GM21529 (cell line): Measurements from ENCODE around the gene PTEN.

Experiments used
- ATAC-seq: cut with Tn5 transposase; IDR thresholded peaks from one replicate; pipeline ENCODE4 v1.9.1; 2021; ENCODE audit not compliant: unreplicated experiment

PTEN gene

GRCh38 chr10:87966459-87966858, 103.0 kb downstream of the PTEN start:
- no peak for ATAC-seq

DNA sequence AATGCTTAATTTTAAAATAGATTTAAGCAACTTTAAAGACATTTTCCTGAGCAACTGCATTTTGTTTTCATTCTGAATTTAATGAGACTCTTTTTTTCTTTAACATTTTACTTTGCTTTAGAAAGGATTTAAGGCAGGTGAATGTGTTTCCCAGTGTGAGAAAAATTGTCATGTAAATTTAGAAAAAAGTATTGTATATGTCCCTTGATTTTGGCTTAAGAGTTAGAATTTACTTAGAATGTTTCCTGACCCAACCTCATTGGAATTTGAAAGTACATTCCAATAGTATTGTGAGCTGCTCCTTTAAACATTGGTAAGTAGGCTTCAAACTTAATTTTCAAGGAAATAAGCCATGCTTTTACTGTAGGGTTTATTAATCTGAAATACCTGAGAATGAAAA, 110.2 kb downstream of the PTEN start:
- ATAC-seq: no peak

DNA sequence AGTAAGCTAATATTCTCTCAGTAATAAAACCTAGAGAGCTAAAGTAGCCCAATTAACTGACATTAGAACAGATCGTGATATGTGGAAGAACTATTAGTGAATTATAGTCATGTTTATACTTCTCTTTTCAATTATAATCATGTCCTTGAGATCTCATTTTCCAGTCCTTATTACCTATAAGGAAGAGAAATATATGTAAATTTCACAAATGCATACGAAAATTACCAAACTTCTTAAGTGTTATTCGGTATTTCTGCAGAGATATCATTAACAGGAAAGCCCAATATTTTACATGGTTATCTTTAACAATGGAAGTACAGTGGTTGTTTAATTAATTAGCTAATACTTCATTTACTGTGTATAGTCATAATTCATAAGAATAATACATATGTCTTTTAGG, 110.7 kb downstream of the PTEN start:
- no peak for ATAC-seq

- no peak for ATAC-seq
These were observed 111.3 kb downstream of the PTEN start for GRCh38 chr10:87974769-87975168.

DNA sequence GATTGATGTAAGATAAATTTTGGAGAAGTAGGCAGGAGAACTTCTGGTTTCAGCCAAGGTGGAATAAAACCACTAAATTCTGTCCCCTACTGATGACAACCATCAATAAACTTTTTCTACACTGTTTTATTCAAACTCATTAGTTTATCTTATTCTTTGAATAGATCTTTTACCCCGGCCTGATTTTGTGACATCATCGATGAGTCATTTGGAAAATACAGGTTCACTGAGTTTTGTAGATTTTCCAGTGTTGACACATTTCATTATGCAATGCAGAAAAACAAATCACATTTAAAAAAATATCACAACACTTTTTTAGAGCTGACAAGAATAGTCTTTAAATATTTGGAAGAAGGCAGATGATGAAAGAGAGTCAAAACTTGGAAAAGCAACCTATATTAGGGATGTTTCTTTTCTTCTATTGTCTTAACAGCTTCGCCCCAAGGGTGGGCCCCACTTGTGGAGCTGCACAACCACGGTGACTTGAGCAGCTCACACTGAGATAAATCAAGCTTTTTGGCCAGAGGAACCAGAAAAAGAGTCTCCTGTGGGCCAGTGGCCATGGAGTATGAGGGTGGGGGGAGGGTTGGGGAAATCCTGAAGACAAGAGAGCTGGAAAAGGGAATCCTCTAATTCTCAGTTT, 112.8 kb downstream of the PTEN start:
- no peak for ATAC-seq

DNA sequence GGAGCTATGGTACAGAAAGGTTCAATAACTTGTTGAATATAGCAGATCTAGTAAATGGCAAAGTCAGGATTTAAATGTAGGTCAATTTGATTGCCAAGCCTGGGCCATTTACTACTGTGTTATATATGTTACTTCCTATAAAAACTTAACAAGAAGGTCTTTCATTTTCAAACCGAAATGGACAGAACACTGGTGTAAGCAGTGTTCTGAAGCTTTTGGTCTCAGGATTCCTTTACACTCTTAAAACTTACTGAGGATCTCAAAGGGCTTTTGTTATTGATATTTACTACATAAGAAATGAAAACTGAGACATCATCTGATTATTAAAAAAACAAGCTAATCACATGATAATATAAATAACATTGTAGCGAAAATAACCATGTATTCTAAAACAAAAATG, 114.7 kb downstream of the PTEN start:
- no peak for ATAC-seq

DNA sequence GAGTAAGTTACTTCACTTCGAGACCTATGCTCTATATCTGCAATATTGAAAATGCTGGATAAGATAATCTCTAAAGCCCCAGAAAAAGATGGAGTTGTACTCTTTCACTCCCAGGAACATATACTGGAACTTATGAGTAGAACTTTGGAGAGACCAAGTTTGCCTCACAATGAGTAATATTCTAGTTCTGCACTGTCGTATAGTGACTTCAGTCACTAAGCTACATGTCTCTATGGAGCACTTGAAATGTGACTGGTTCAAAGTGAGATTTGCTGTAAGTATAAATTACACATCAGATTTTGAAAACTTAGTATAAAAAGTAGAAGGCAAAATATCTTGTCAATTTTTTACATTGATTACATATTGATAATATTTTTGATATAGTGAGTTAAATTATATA, 116.4 kb downstream of the PTEN start:
- ATAC-seq: no peak

GRCh38 chr10:87983716-87984115, 120.3 kb downstream of the PTEN start:
- no peak for ATAC-seq

GRCh38 chr10:87987206-87987605, 123.8 kb downstream of the PTEN start:
- ATAC-seq: no peak

- ATAC-seq: no peak
These were observed 128.5 kb downstream of the PTEN start for GRCh38 chr10:87991946-87992345.

DNA sequence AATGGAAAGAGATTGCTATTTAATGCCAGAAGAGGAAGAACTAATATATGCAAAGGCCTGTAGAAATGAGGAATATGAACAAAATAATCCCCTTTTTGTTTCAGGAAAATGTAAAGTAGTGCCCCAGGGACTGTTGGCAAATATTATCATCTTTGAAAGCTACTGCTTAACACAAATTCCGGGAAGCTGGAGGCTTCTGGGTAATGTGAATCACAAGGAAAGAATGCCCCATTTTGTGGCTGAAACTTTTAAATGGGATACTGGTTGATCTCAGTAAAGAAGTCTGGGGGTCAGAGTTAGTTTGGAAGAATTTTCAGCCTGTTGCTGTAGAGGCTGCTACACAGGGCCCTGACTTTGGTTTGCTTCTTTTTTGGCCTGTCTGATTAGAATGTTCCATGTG, 141.0 kb downstream of the PTEN start:
- ATAC-seq: no peak

DNA sequence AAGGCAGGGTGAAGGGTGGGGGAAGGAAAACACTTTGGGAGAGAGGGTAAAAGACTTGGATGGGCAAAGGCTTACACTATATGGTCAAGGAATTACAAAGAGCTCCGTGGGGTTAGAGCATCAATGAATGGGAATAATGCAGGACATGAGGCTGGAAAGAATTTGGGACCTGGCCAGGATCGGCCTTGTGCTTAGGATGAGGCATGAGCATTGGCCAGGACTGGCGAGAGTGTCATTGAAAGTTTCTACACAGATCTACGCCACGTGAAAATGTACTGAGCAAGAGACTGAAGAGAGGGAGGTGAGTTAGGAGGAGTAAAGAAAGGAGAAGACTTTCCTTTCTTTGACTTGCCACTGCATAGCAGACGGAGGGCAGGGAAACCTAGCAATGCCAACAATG, 142.8 kb downstream of the PTEN start:
- no peak for ATAC-seq

- no peak for ATAC-seq
These were observed 145.5 kb downstream of the PTEN start for GRCh38 chr10:88008866-88009470.

DNA sequence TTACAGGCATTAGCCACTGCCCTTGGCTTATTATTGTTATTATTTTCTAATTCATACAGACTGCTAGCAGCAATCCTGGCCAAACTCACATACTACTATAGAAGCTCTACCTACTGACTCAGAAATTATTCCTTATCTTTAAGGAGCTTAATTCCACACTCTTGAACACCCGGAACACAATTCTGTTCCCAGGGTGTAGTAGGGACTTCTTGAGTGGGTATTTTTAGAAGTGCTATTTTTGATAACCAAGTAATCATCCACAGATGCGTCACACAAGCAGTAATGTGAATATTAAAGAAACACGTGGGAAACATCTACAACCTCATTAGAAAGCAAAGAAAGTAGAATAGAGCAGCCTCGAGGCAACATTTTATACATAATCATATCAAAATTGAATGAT, 149.2 kb downstream of the PTEN start:
- ATAC-seq: no peak

- no peak for ATAC-seq
These were observed 154.4 kb downstream of the PTEN start for GRCh38 chr10:88017781-88018180.

- ATAC-seq: no peak
These were observed 156.3 kb downstream of the PTEN start for GRCh38 chr10:88019753-88020152.
